HEK293 (cell line): ENCODE results near the gene TESK2.

Experiments used
- CTCF ChIA-PET: fragments of 350-600 bp; formaldehyde crosslinking; extraction: SDS; loops from one replicate; lab custom pipeline; 2021; ENCODE audit warnings: antibody characterized with exemption; lab: Yijun Ruan, JAX
- POLR2A ChIA-PET: fragments of 300-600 bp; formaldehyde crosslinking; extraction: SDS; loops from one replicate; lab custom pipeline; 2020; ENCODE audit warnings: antibody characterized with exemption, inconsistent platforms; lab: Yijun Ruan, JAX
- H3K27ac ChIP-seq: fragments of 200-500 bp; sonication (Bioruptor generic); 2 replicates; pipeline ENCODE4 v1.5.1; 2014; ENCODE audit warnings: low read depth, low read length, control low read depth, inconsistent platforms; ENCODE audit errors: extremely low read depth
- H3K36me3 ChIP-seq, 2 experiments: fragments of 200-500 bp in 1 of 2; sonication (Bioruptor generic) in 1 of 2; 1 replicate in 1 of 2; 2 replicates in 1 of 2; pipeline ENCODE4 v1.5.1; 2014 to 2017; ENCODE audit warnings: inconsistent platforms in 2 of 2, low read length in 2 of 2; ENCODE audit not compliant: control insufficient read depth in 2 of 2, insufficient read depth in 1 of 2
- H3K4me1 ChIP-seq: fragments of 200-500 bp; sonication (Bioruptor generic); 2 replicates; pipeline ENCODE4 v1.5.1; 2014; ENCODE audit warnings: mild to moderate bottlenecking, low read length, inconsistent platforms; ENCODE audit not compliant: control insufficient read depth, insufficient read depth
- H3K4me3 ChIP-seq: 2 replicates; pipeline ENCODE4 v1.5.1; 2011; ENCODE audit warnings: low read depth, mild to moderate bottlenecking, control low read depth, low read length, moderate library complexity
- H3K9me3 ChIP-seq: fragments of 200-500 bp; sonication (Bioruptor generic); 2 replicates; pipeline ENCODE4 v1.5.1; 2014; ENCODE audit warnings: low read depth, low read length, inconsistent platforms; ENCODE audit not compliant: control insufficient read depth, insufficient read depth
- ATF2 ChIP-seq: fragments of 450-650 bp; formaldehyde crosslinking; IDR thresholded peaks from 2 replicates; pipeline ENCODE4 v1.5.1; 2016; ENCODE audit warnings: missing biosample characterization, missing genetic modification characterization, low read depth
- HOXC10 ChIP-seq: sonication (generic); formaldehyde crosslinking; IDR thresholded peaks from 2 replicates; pipeline ENCODE4 v1.8.1; 2023; ENCODE audit warnings: mild to moderate bottlenecking, missing genetic modification reagents
- INSM2 ChIP-seq: fragments of 450-650 bp; formaldehyde crosslinking; IDR thresholded peaks from 2 replicates; pipeline ENCODE4 v1.5.1; 2016; ENCODE audit warnings: missing biosample characterization, missing genetic modification characterization
- KLF1 ChIP-seq: fragments of 450-650 bp; formaldehyde crosslinking; IDR thresholded peaks from 2 replicates; pipeline ENCODE4 v1.5.1; 2016; ENCODE audit warnings: missing biosample characterization, missing genetic modification characterization
- SCRT2 ChIP-seq: fragments of 450-650 bp; formaldehyde crosslinking; IDR thresholded peaks from 2 replicates; pipeline ENCODE4 v1.5.1; 2016; ENCODE audit warnings: missing biosample characterization, missing genetic modification characterization
- TRIM28 ChIP-seq: IDR thresholded peaks from 2 replicates; pipeline ENCODE4 v1.6.1; 2011; ENCODE audit warnings: low read length, control low read depth, borderline replicate concordance
- ZBTB1 ChIP-seq: fragments of 450-650 bp; formaldehyde crosslinking; IDR thresholded peaks from 2 replicates; pipeline ENCODE4 v1.5.1; 2016; ENCODE audit warnings: missing biosample characterization, missing genetic modification characterization
- ZBTB21 ChIP-seq: fragments of 450-650 bp; formaldehyde crosslinking; IDR thresholded peaks from 2 replicates; pipeline ENCODE4 v1.5.1; 2017; ENCODE audit warnings: missing biosample characterization, missing genetic modification characterization
- ZNF10 ChIP-seq: fragments of 450-650 bp; formaldehyde crosslinking; IDR thresholded peaks from 2 replicates; pipeline ENCODE4 v1.5.1; 2017; ENCODE audit warnings: missing biosample characterization, missing genetic modification characterization
- ZNF16 ChIP-seq: fragments of 450-650 bp; formaldehyde crosslinking; IDR thresholded peaks from 2 replicates; pipeline ENCODE4 v1.5.1; 2016; ENCODE audit warnings: low read depth, missing biosample characterization, missing genetic modification characterization
- ZNF2 ChIP-seq: fragments of 450-650 bp; formaldehyde crosslinking; IDR thresholded peaks from 2 replicates; pipeline ENCODE4 v1.5.1; 2016; ENCODE audit warnings: missing biosample characterization, missing genetic modification characterization
- ZNF274 ChIP-seq, 2 experiments: fragments of 200-500 bp in 1 of 2; fragments of 450-650 bp in 1 of 2; sonication (Bioruptor generic) in 1 of 2; formaldehyde crosslinking in 1 of 2; IDR thresholded peaks; 2 replicates each; pipeline versions ENCODE4 v1.5.1 to v1.6.1; 2014 to 2016; ENCODE audit warnings: borderline replicate concordance in 1 of 2, inconsistent platforms in 1 of 2, low read length in 1 of 2, missing biosample characterization in 1 of 2, missing genetic modification characterization in 1 of 2
- ZNF311 ChIP-seq: fragments of 450-650 bp; formaldehyde crosslinking; IDR thresholded peaks from 2 replicates; pipeline ENCODE4 v1.5.1; 2017; ENCODE audit warnings: missing biosample characterization, missing genetic modification characterization, borderline replicate concordance
- ZNF324 ChIP-seq: fragments of 450-650 bp; formaldehyde crosslinking; IDR thresholded peaks from 2 replicates; pipeline ENCODE4 v1.5.1; 2016; ENCODE audit warnings: missing biosample characterization, missing genetic modification characterization
- ZNF449 ChIP-seq: fragments of 450-650 bp; formaldehyde crosslinking; IDR thresholded peaks from 2 replicates; pipeline ENCODE4 v1.5.1; 2017; ENCODE audit warnings: missing biosample characterization, mild to moderate bottlenecking, missing genetic modification characterization, moderate library complexity
- ZNF501 ChIP-seq: fragments of 450-650 bp; formaldehyde crosslinking; IDR thresholded peaks from 2 replicates; pipeline ENCODE4 v1.5.1; 2016; ENCODE audit warnings: missing biosample characterization, missing genetic modification characterization
- ZNF510 ChIP-seq: fragments of 450-650 bp; formaldehyde crosslinking; IDR thresholded peaks from 2 replicates; pipeline ENCODE4 v1.5.1; 2018; ENCODE audit warnings: mild to moderate bottlenecking, missing genetic modification characterization, missing biosample characterization; ENCODE audit not compliant: insufficient replicate concordance
- ZNF658 ChIP-seq: fragments of 450-650 bp; formaldehyde crosslinking; IDR thresholded peaks from 2 replicates; pipeline ENCODE4; 2016; ENCODE audit warnings: missing biosample characterization, missing genetic modification characterization
- ZNF660 ChIP-seq: fragments of 450-650 bp; IDR thresholded peaks from 2 replicates; pipeline ENCODE4 v1.5.1; 2018; ENCODE audit warnings: missing biosample characterization, mild to moderate bottlenecking, missing genetic modification characterization
- ZNF664 ChIP-seq: fragments of 450-650 bp; formaldehyde crosslinking; IDR thresholded peaks from 2 replicates; pipeline ENCODE4 v1.5.1; 2016; ENCODE audit warnings: missing biosample characterization, missing genetic modification characterization
- ZNF670 ChIP-seq: fragments of 450-650 bp; formaldehyde crosslinking; IDR thresholded peaks from 2 replicates; pipeline ENCODE4 v1.5.1; 2016; ENCODE audit warnings: missing biosample characterization, missing genetic modification characterization, low read depth
- ZNF677 ChIP-seq: fragments of 450-650 bp; IDR thresholded peaks from 2 replicates; pipeline ENCODE4 v1.5.0; 2018; ENCODE audit warnings: missing biosample characterization, mild to moderate bottlenecking, missing genetic modification characterization, moderate library complexity
- ZNF747 ChIP-seq: fragments of 450-650 bp; formaldehyde crosslinking; IDR thresholded peaks from 2 replicates; pipeline ENCODE4 v1.5.1; 2016; ENCODE audit warnings: missing biosample characterization, missing genetic modification characterization
- TF ChIP-seq, protein P1 (sequence below): fragments of 450-650 bp; formaldehyde crosslinking; IDR thresholded peaks from 2 replicates; pipeline ENCODE4 v1.5.1; 2016; ENCODE audit warnings: missing biosample characterization, missing genetic modification characterization
- TF ChIP-seq, protein P2 (sequence below): fragments of 450-650 bp; formaldehyde crosslinking; IDR thresholded peaks from 2 replicates; pipeline ENCODE4 v1.5.1; 2016; ENCODE audit warnings: missing biosample characterization, missing genetic modification characterization

TESK2 gene

DNA sequence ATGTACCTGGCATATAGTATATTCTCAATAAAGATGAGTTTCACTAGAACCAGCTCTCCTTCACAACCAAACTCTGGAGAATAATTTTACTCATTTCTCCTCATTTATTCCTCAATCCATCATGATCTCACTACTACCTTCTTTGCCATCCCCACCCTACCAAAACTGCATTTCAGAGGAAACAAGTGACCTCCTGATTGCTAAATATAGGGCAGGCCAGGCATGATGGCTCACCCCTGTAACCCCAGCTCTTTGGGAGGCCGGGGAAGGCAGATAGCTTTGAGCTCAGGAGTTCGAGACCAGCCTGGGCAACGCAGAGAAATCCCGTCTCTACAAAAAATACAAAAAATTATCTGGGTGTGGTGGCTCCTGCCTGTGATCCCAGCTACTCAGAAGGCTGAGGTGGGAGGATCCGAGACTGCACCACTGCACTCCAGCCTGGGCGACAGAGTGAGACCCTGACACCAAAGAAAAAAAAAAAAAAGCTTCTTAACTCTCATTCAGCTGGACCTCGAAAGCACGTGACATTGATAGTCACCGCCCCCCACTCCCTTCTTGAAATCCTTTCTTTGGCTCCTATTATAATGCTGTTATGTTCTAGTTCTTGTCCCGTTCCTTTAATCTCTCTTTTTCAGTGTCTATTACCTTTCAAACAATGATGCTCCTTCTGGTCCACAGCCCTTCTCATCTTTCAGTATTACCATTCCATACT lies 2.1 kb downstream of the TESK2 start:
- Histone ChIP-seq H3K4me1 (no peaks in the 10 kb centered on the region), H3K27ac (no peak overlapping the region), H3K36me3 (peaks cover 0 to under 1% of the 10 kb centered on the region in 2 experiments; a peak in 1 of 3 replicates), H3K9me3 (no peaks in the 10 kb centered on the region), H3K4me3 (no peak overlapping the region)
- CTCF ChIA-PET = interaction anchor here (0.5 to 6.3 kb wide), 6 partner anchors 24 to 129 kb away, joined by 3 to 157 read pairs (median 4); no protein-coding TSS in a partner anchor
- TF ChIP-seq INSM2 (tag by site-specific recombination) (no peak), ZBTB21 (tag by site-specific recombination) (no peak), ZNF16 (tag by site-specific recombination) (no peak), ZBTB1 (no peak), ZNF747 (no peak), ZNF664 (tag by site-specific recombination) (peak; percentile 47; the same call in 1 of the 2 replicates), ZNF677 (no peak), SCRT2 (tag by site-specific recombination) (no peak)
- TF ChIP-seq, protein P1, sequence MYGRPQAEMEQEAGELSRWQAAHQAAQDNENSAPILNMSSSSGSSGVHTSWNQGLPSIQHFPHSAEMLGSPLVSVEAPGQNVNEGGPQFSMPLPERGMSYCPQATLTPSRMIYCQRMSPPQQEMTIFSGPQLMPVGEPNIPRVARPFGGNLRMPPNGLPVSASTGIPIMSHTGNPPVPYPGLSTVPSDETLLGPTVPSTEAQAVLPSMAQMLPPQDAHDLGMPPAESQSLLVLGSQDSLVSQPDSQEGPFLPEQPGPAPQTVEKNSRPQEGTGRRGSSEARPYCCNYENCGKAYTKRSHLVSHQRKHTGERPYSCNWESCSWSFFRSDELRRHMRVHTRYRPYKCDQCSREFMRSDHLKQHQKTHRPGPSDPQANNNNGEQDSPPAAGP (tag by site-specific recombination) = no peak
- POLR2A ChIA-PET = interaction anchor here (0.6 to 3.3 kb wide), 5 partner anchors 11 to 285 kb away, joined by 3 to 27 read pairs (median 4); partner anchors contain the start of genes CCDC163 and MMACHC

DNA sequence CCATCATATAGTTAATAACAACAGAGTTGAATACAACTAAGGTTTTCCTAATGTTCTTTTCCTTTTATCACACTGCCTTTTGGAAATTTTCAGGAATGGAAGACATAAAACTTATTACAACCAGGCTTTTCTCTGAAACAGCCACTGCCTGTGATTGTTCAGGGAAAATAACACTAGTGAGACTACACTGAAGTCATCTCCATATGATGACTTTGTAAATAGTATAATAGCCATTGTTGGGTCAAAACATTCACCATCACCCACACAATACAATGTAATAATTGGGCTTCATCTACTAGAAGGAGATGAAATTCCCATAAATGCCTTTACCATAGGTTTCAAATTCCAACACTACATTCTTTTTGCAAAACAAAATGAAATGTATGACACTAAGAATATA lies 5.0 kb downstream of the TESK2 start:
- no peaks in the 10 kb centered on the region for H3K36me3 ChIP-seq
- H3K4me1 ChIP-seq = no peaks in the 10 kb centered on the region
- H3K4me3 ChIP-seq = no peak overlapping the region
- POLR2A ChIA-PET = interaction anchor here (0.6 kb wide), 1 partner anchor 736 kb away, joined by 3 read pairs; no protein-coding TSS in a partner anchor
- TF ChIP-seq ZNF501 (tag by site-specific recombination) (no peak), ATF2 (no peak), ZNF311 (no peak), ZNF324 (tag by site-specific recombination) (no peak), KLF1 (tag by site-specific recombination) (no peak), ZNF660 (tag by site-specific recombination) (no peak), ZNF10 (tag by site-specific recombination) (no peak), ZNF510 (tag by site-specific recombination) (no peak), ZNF2 (no peak), TRIM28 (no peak), ZNF274 (IDR thresholded peaks at IDR 0.05; ENCODE audit: low read length) (no peak), ZNF274 (tag by site-specific recombination; IDR thresholded peaks at IDR 0.05; ENCODE audit: borderline replicate concordance) (no peak), ZNF670 (tag by site-specific recombination) (no peak), ZNF658 (tag by site-specific recombination) (no peak), ZNF449 (tag by site-specific recombination) (no peak), HOXC10 (CRISPR knock-in tag) (no peak)
- TF ChIP-seq, protein P2, sequence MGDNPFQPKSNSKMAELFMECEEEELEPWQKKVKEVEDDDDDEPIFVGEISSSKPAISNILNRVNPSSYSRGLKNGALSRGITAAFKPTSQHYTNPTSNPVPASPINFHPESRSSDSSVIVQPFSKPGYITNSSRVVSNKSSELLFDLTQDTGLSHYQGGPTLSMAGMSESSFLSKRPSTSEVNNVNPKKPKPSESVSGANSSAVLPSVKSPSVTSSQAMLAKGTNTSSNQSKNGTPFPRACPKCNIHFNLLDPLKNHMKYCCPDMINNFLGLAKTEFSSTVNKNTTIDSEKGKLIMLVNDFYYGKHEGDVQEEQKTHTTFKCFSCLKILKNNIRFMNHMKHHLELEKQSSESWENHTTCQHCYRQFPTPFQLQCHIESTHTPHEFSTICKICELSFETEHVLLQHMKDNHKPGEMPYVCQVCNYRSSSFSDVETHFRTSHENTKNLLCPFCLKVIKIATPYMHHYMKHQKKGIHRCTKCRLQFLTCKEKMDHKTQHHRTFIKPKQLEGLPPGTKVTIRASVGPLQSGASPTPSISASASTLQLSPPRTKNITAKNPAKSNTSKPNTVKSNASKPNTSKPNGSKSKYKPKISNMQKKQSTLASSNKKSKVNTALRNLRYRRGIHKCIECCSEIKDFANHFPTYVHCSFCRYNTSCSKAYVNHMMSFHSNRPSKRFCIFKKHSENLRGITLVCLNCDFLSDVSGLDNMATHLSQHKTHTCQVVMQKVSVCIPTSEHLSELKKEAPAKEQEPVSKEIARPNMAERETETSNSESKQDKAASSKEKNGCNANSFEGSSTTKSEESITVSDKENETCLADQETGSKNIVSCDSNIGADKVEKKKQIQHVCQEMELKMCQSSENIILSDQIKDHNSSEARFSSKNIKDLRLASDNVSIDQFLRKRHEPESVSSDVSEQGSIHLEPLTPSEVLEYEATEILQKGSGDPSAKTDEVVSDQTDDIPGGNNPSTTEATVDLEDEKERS (tag by site-specific recombination) = no peak
- TF ChIP-seq, all 188 proteins: peak for 0
- CTCF ChIA-PET = no interaction called here
- Histone ChIP-seq H3K27ac (no peak overlapping the region), H3K9me3 (no peaks in the 10 kb centered on the region)
